Neural progenitor cell (in vitro differentiated cells): ENCODE results near the gene TNIK. TPM values are rescaled to one million over a fixed set of nuclear protein-coding genes. Genes with fewer than 3 reads are reported as not detected.

Source experiments
- DNase-seq: peaks from one replicate; pipeline ENCODE4 v3.0.0-alpha.2; 2016; ENCODE audit warnings: low spot score
- H2AFZ ChIP-seq: fragments of 200-600 bp; sonication (generic); replicated peaks from 2 replicates; pipeline ENCODE4 v1.6.1; 2016; ENCODE audit warnings: antibody characterized with exemption
- H3F3A ChIP-seq: fragments of 200-600 bp; sonication (generic); 2 replicates; pipeline ENCODE4 v1.6.1; 2016; ENCODE audit warnings: antibody characterized with exemption, low read depth
- H3K27ac ChIP-seq: fragments of 200-600 bp; sonication (generic); 2 replicates; pipeline ENCODE4 v1.5.1; 2016; ENCODE audit warnings: mild to moderate bottlenecking
- H3K27me3 ChIP-seq: fragments of 200-600 bp; sonication (generic); 2 replicates; pipeline ENCODE4 v1.6.1; 2016; ENCODE audit warnings: mild to moderate bottlenecking, moderate library complexity
- H3K36me3 ChIP-seq: fragments of 200-600 bp; sonication (generic); 2 replicates; pipeline ENCODE4 v1.5.1; 2016
- H3K4me1 ChIP-seq: fragments of 200-600 bp; sonication (generic); 2 replicates; pipeline ENCODE4 v1.6.1; 2016; ENCODE audit warnings: mixed run types
- H3K4me2 ChIP-seq: fragments of 200-600 bp; sonication (generic); 2 replicates; pipeline ENCODE4 v1.6.1; 2016
- H3K4me3 ChIP-seq: fragments of 200-600 bp; sonication (generic); 2 replicates; pipeline ENCODE4 v1.5.1; 2016
- H3K79me2 ChIP-seq: fragments of 200-600 bp; sonication (generic); 2 replicates; pipeline ENCODE4 v1.6.1; 2016; ENCODE audit warnings: low read depth
- H3K9ac ChIP-seq: fragments of 200-600 bp; sonication (generic); 2 replicates; pipeline ENCODE4 v1.6.1; 2016
- H3K9me3 ChIP-seq: fragments of 200-600 bp; sonication (generic); 2 replicates; pipeline ENCODE4 v1.5.1; 2016; ENCODE audit warnings: low read depth
- H4K20me1 ChIP-seq: fragments of 200-600 bp; sonication (generic); 2 replicates; pipeline ENCODE4 v1.6.1; 2016; ENCODE audit warnings: low read depth
- H3K27ac Mint-ChIP-seq: 3 replicates; pipeline ENCODE4 v1.8.0; 2021; ENCODE audit warnings: mixed read lengths
- H3K27me3 Mint-ChIP-seq: 2 replicates; pipeline ENCODE4 v1.8.0; 2022; ENCODE audit warnings: low read depth, mild to moderate bottlenecking, inconsistent platforms, moderate library complexity, mixed read lengths; ENCODE audit not compliant: insufficient read depth
- H3K36me3 Mint-ChIP-seq: 3 replicates; pipeline ENCODE4 v1.8.0; 2021; ENCODE audit warnings: mixed read lengths
- H3K4me1 Mint-ChIP-seq: 3 replicates; pipeline ENCODE4 v1.8.0; 2021; ENCODE audit warnings: mixed read lengths
- H3K4me3 Mint-ChIP-seq: 3 replicates; pipeline ENCODE4 v1.8.0; 2021; ENCODE audit warnings: mild to moderate bottlenecking, moderate library complexity, mixed read lengths
- H3K9me3 Mint-ChIP-seq: 3 replicates; pipeline ENCODE4 v1.8.0; 2020; ENCODE audit warnings: mixed read lengths
- CTCF ChIP-seq: fragments of 200-600 bp; sonication (generic); IDR thresholded peaks from 2 replicates; pipeline ENCODE4 v1.5.1; 2017; ENCODE audit warnings: antibody characterized with exemption, mild to moderate bottlenecking
- EZH2 ChIP-seq: fragments of 200-600 bp; sonication (generic); IDR thresholded peaks from 2 replicates; pipeline ENCODE4 v1.6.1; 2017; ENCODE audit warnings: antibody characterized with exemption, mild to moderate bottlenecking, moderate library complexity
- EZH2phosphoT487 ChIP-seq: fragments of 200-600 bp; sonication (generic); IDR thresholded peaks from 2 replicates; pipeline ENCODE4 v1.6.1; 2017; ENCODE audit warnings: antibody characterized with exemption
- total RNA-seq: library from RNA; depleted of rRNA; stranded (reverse); fragments of >200 nt; gene quantifications from 2 replicates; pipeline ENCODE4 v1.2.3, GENCODE V29; 2015; ENCODE audit warnings: low replicate concordance

The TNIK gene
- total RNA-seq, 1 donor from 2014 or later, result 3.0 TPM

- no peak overlapping the region for H2AFZ ChIP-seq
- H3K79me2 ChIP-seq, result no peaks in the 10 kb centered on the region
- no peak for DNase-seq
- H3K27ac ChIP-seq, result no peak overlapping the region
- no peaks in the 10 kb centered on the region for H4K20me1 ChIP-seq
- H3K9me3 ChIP-seq, result no peaks in the 10 kb centered on the region
- Mint-ChIP-seq H3K9me3 (no peaks in the 10 kb centered on the region), H3K4me1 (peaks cover 7% of the 10 kb centered on the region), H3K27me3 (no peaks in the 10 kb centered on the region), H3K27ac (no peak overlapping the region), H3K4me3 (no peak overlapping the region), H3K36me3 (peaks cover 27% of the 10 kb centered on the region)
- no peaks in the 10 kb centered on the region for H3K36me3 ChIP-seq
- no peak overlapping the region for H3K4me3 ChIP-seq
- TF ChIP-seq EZH2phosphoT487 (no peak), EZH2 (no peak), CTCF (no peak)
- H3K4me1 ChIP-seq, result peaks cover 6% of the 10 kb centered on the region
- no peaks in the 10 kb centered on the region for H3F3A ChIP-seq
- H3K27me3 ChIP-seq, result no peaks in the 10 kb centered on the region
- no peak overlapping the region for H3K4me2 ChIP-seq
- no peak overlapping the region for H3K9ac ChIP-seq
Observed at GRCh38 chr3:171126478-171127209, 333.6 kb downstream of the TNIK start.

GRCh38 chr3:171125010-171125409, 335.2 kb downstream of the TNIK start:
- Mint-ChIP-seq H3K27me3 (no peaks in the 10 kb centered on the region), H3K36me3 (peaks cover 27% of the 10 kb centered on the region), H3K4me1 (peaks cover 8% of the 10 kb centered on the region), H3K9me3 (no peaks in the 10 kb centered on the region), H3K4me3 (no peak overlapping the region), H3K27ac (no peak overlapping the region)
- peaks cover 6% of the 10 kb centered on the region for H3K4me1 ChIP-seq
- no peak for DNase-seq
- no peaks in the 10 kb centered on the region for H4K20me1 ChIP-seq
- H3K4me2 ChIP-seq, result no peak overlapping the region
- no peak overlapping the region for H3K9ac ChIP-seq
- no peaks in the 10 kb centered on the region for H3K27me3 ChIP-seq
- no peaks in the 10 kb centered on the region for H3F3A ChIP-seq
- H3K9me3 ChIP-seq, result no peaks in the 10 kb centered on the region
- no peaks in the 10 kb centered on the region for H3K79me2 ChIP-seq
- H3K36me3 ChIP-seq, result no peaks in the 10 kb centered on the region
- no peak overlapping the region for H3K27ac ChIP-seq
- H3K4me3 ChIP-seq, result no peak overlapping the region
- no peak overlapping the region for H2AFZ ChIP-seq
- TF ChIP-seq CTCF (no peak), EZH2 (no peak), EZH2phosphoT487 (no peak)

- H3K4me1 ChIP-seq, result peaks cover 6% of the 10 kb centered on the region
- TF ChIP-seq EZH2, result no peak
- no peak for TF ChIP-seq CTCF
- TF ChIP-seq EZH2phosphoT487, result no peak
- Mint-ChIP-seq H3K9me3 (peaks cover 5% of the 10 kb centered on the region), H3K4me3 (no peak overlapping the region), H3K4me1 (peaks cover 8% of the 10 kb centered on the region), H3K36me3 (peaks cover 26% of the 10 kb centered on the region), H3K27ac (no peak overlapping the region), H3K27me3 (no peaks in the 10 kb centered on the region)
- no peaks in the 10 kb centered on the region for H3K79me2 ChIP-seq
- no peak overlapping the region for H3K27ac ChIP-seq
- DNase-seq, result no peak
- no peak overlapping the region for H3K4me2 ChIP-seq
- H2AFZ ChIP-seq, result no peak overlapping the region
- H3K4me3 ChIP-seq, result no peak overlapping the region
- no peaks in the 10 kb centered on the region for H3K36me3 ChIP-seq
- H3K9me3 ChIP-seq, result no peaks in the 10 kb centered on the region
- H4K20me1 ChIP-seq, result no peaks in the 10 kb centered on the region
- no peak overlapping the region for H3K9ac ChIP-seq
- H3K27me3 ChIP-seq, result no peaks in the 10 kb centered on the region
- no peaks in the 10 kb centered on the region for H3F3A ChIP-seq
Observed at GRCh38 chr3:171123915-171124314, 336.3 kb downstream of the TNIK start.
